ENCODE data around the gene DQX1. TPM values are rescaled to one million over a fixed set of nuclear protein-coding genes. Genes with fewer than 3 reads are reported as not detected.
"Not testable (repeated sequence)": the region's sequence is repeated elsewhere in the genome, so short reads cannot be mapped to it uniquely, and the experiment has no call there.

The DQX1 gene
- total and polyA plus RNA-seq, 9 donors: 0.04 to 1.3 (median 0.20) TPM; not detected in 1

DNA sequence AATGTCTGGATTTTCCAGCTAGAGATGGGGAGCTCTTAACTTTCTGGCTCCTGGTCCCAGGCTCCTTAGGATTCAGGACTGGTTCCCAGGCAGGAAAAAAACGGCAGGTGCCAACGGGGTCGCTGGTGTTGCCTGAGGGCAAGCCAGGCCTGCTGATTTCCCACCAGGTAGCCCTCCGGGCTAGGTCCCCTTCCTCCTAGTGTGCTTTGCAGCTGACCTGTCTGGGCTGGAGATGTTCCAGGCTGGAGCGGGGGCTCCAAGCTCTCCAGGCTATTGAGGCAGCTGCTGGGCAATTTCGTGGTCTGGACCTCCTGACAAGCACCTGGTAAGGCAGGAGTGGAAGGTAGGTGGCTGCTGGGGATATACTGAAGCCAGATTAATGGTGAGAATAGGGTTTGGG is 51.5 kb downstream of the DQX1 start:
- H3K36me3 ChIP-seq (ENCODE audit: control insufficient read depth, insufficient read depth, low read length): peaks cover 38% of the 10 kb centered on the region
- no peaks in the 10 kb centered on the region for H3K27me3 ChIP-seq (ENCODE audit: control insufficient read depth, insufficient read depth, low read length)
- H3K9me3 ChIP-seq (replicated peaks; ENCODE audit: control insufficient read depth, low read depth, low read length): no peaks in the 10 kb centered on the region
- DNase-seq: no peak
- no peak overlapping the region for H3K4me3 ChIP-seq (ENCODE audit: low read length)
- WGBS (ENCODE audit: insufficient coverage): 91% methylated on average over 6 of the region's 6 CpGs
- H3K27ac ChIP-seq (ENCODE audit: low read length): no peak overlapping the region
- H3K4me1 ChIP-seq (ENCODE audit: control insufficient read depth, insufficient read depth, low read length): peaks cover 11% of the 10 kb centered on the region

DNA sequence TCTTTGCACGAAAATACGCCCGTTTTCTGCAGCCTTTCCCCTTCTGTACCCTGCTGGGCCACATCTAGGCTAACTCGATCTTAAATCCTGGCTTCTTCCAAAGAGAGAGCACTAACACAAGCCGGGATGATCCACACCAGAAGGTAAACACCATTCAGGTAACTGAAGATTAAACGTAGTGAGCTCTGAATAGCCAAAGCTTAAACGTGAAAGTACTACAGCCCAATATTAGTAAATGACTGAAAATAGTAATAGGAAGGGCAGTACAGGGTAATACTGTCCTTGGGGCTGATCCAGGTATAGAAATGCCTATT is 53.1 kb downstream of the DQX1 start:
- H3K36me3 ChIP-seq (ENCODE audit: control insufficient read depth, insufficient read depth, low read length): peaks cover 34% of the 10 kb centered on the region
- peak overlapping the region; percentile 86 for H3K27ac ChIP-seq (ENCODE audit: low read length)
- no peak for DNase-seq
- WGBS (ENCODE audit: insufficient coverage): 0% methylated on average over 3 of the region's 7 CpGs
- peaks cover 11% of the 10 kb centered on the region for H3K4me1 ChIP-seq (ENCODE audit: control insufficient read depth, insufficient read depth, low read length)
- peak overlapping the region; percentile 51 for H3K4me3 ChIP-seq (ENCODE audit: low read length)
- H3K27me3 ChIP-seq (ENCODE audit: control insufficient read depth, insufficient read depth, low read length): no peaks in the 10 kb centered on the region
- H3K9me3 ChIP-seq (replicated peaks; ENCODE audit: control insufficient read depth, low read depth, low read length): no peaks in the 10 kb centered on the region

- Histone ChIP-seq H3K27me3 (ENCODE audit: control insufficient read depth, insufficient read depth, low read length) (no peaks in the 10 kb centered on the region), H3K4me1 (ENCODE audit: control insufficient read depth, insufficient read depth, low read length) (peaks cover 11% of the 10 kb centered on the region), H3K9me3 (replicated peaks; ENCODE audit: control insufficient read depth, low read depth, low read length) (no peaks in the 10 kb centered on the region), H3K27ac (ENCODE audit: low read length) (peak within 1 kb of the TSS; percentile 86), H3K4me3 (ENCODE audit: low read length) (peak within 1 kb of the TSS; percentile 51), H3K36me3 (ENCODE audit: control insufficient read depth, insufficient read depth, low read length) (peaks cover 29% of the 10 kb centered on the region)
- peak; percentile 98 for DNase-seq
- 0% methylated on average over 62 of the region's 66 CpGs for WGBS (ENCODE audit: insufficient coverage)
These were observed 53.7 kb downstream of the DQX1 start, which contains the start of gene MRPL53 for GRCh38 chr2:74472086-74472944. TSS of gene MRPL53 (minus strand) at chr2:74472680. CDS start at chr2:74472660, 20 bp downstream.

- DNase-seq: no peak
- Histone ChIP-seq H3K27ac (ENCODE audit: low read length) (peak overlapping the region; percentile 86), H3K4me1 (ENCODE audit: control insufficient read depth, insufficient read depth, low read length) (peaks cover 11% of the 10 kb centered on the region)
These were observed 54.5 kb downstream of the DQX1 start for GRCh38 chr2:74471332-74472065.

DNA sequence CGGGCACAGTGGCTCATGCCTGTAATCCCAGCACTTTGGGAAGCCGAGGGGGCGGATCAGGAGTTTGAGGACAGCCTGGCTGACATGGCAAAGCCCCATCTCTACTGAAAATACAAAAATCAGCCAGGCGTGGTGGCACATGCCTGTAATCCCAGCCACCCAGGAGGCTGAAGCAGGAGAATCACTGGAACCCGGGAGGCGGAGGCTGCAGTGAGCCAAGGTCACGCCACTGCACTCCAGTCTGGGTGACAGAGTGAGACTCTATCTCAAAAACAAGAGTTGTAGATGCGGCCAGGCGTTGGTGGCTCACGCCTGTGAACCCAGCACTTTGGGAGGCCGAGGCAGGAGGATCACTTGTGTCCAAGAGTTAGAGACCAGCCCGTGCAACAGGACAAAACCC is 55.3 kb downstream of the DQX1 start:
- H3K4me3 ChIP-seq (ENCODE audit: low read length); H3K27me3 ChIP-seq (ENCODE audit: control insufficient read depth, insufficient read depth, low read length); H3K9me3 ChIP-seq (replicated peaks; ENCODE audit: control insufficient read depth, low read depth, low read length); DNase-seq; H3K27ac ChIP-seq (ENCODE audit: low read length): not testable (repeated sequence)
- 95% methylated on average over 4 of the region's 12 CpGs for WGBS (ENCODE audit: insufficient coverage)
- Histone ChIP-seq H3K4me1 (ENCODE audit: control insufficient read depth, insufficient read depth, low read length) (peaks cover 11% of the 10 kb centered on the region), H3K36me3 (ENCODE audit: control insufficient read depth, insufficient read depth, low read length) (peaks cover 17% of the 10 kb centered on the region)

More at GRCh38 chr2:74471332-74472065, 54.5 kb downstream of the DQX1 start:
- WGBS (ENCODE audit: insufficient coverage): 45% methylated on average over 4 of the region's 16 CpGs
- peaks cover 22% of the 10 kb centered on the region for H3K36me3 ChIP-seq (ENCODE audit: control insufficient read depth, insufficient read depth, low read length)
- peak overlapping the region; percentile 51 for H3K4me3 ChIP-seq (ENCODE audit: low read length)
- no peaks in the 10 kb centered on the region for H3K27me3 ChIP-seq (ENCODE audit: control insufficient read depth, insufficient read depth, low read length)
- H3K9me3 ChIP-seq (replicated peaks; ENCODE audit: control insufficient read depth, low read depth, low read length): no peaks in the 10 kb centered on the region

Other genes with a start within 250 kb of the DQX1 start
- 2.2 TPM for gene SLC4A5, start 182.8 kb downstream of the DQX1 start, total RNA-seq
- gene SLC4A5, start 182.8 kb downstream of the DQX1 start, polyA plus RNA-seq (ENCODE audit: insufficient read depth in 1 of 8, insufficient read length in 8 of 8, low replicate concordance in 1 of 8): 1 to 10 TPM; 1.2 to 2.2 (median 1.6) TPM
- gene DCTN1, start 145.9 kb downstream of the DQX1 start, total RNA-seq: 56.6 TPM
- 100 to 1,000 TPM in 7 of 8 donors, 10 to 100 TPM in 1; 96.4 to 129 (median 108) TPM for gene DCTN1, start 145.9 kb downstream of the DQX1 start, polyA plus RNA-seq (ENCODE audit: insufficient read depth in 1 of 8, insufficient read length in 8 of 8, low replicate concordance in 1 of 8)
- gene C2orf81, start 104.6 kb downstream of the DQX1 start, total RNA-seq: 1.4 TPM
- gene C2orf81, start 104.6 kb downstream of the DQX1 start, polyA plus RNA-seq (ENCODE audit: insufficient read depth in 1 of 8, insufficient read length in 8 of 8, low replicate concordance in 1 of 8): 1 to 10 TPM; 2.2 to 3.6 (median 2.7) TPM
- 7.5 TPM for gene WDR54, start 104.5 kb downstream of the DQX1 start, total RNA-seq
- 10 to 100 TPM in 7 of 8 donors, 1 to 10 TPM in 1; 8.8 to 15.8 (median 12.0) TPM for gene WDR54, start 104.5 kb downstream of the DQX1 start, polyA plus RNA-seq (ENCODE audit: insufficient read depth in 1 of 8, insufficient read length in 8 of 8, low replicate concordance in 1 of 8)
- gene RTKN, start 84.3 kb downstream of the DQX1 start, total RNA-seq: 46.1 TPM
- 10 to 100 TPM; 35.4 to 58.5 (median 49.4) TPM for gene RTKN, start 84.3 kb downstream of the DQX1 start, polyA plus RNA-seq (ENCODE audit: insufficient read depth in 1 of 8, insufficient read length in 8 of 8, low replicate concordance in 1 of 8)
- 21.1 TPM for gene INO80B, start 71.1 kb downstream of the DQX1 start, total RNA-seq
- gene INO80B, start 71.1 kb downstream of the DQX1 start, polyA plus RNA-seq (ENCODE audit: insufficient read depth in 1 of 8, insufficient read length in 8 of 8, low replicate concordance in 1 of 8): 10 to 100 TPM; 15.9 to 26.5 (median 21.5) TPM
- gene WBP1, start 67.8 kb downstream of the DQX1 start, total RNA-seq: 44.3 TPM
- 10 to 100 TPM; 56.0 to 74.9 (median 66.8) TPM for gene WBP1, start 67.8 kb downstream of the DQX1 start, polyA plus RNA-seq (ENCODE audit: insufficient read depth in 1 of 8, insufficient read length in 8 of 8, low replicate concordance in 1 of 8)
- gene MOGS, start 60.8 kb downstream of the DQX1 start, total RNA-seq: 32.0 TPM
- gene MOGS, start 60.8 kb downstream of the DQX1 start, polyA plus RNA-seq (ENCODE audit: insufficient read depth in 1 of 8, insufficient read length in 8 of 8, low replicate concordance in 1 of 8): 10 to 100 TPM; 33.8 to 41.3 (median 36.8) TPM
- 81.1 TPM for gene MRPL53, start 53.6 kb downstream of the DQX1 start, total RNA-seq
- 10 to 100 TPM; 52.5 to 87.9 (median 78.8) TPM for gene MRPL53, start 53.6 kb downstream of the DQX1 start, polyA plus RNA-seq (ENCODE audit: insufficient read depth in 1 of 8, insufficient read length in 8 of 8, low replicate concordance in 1 of 8)
- gene CCDC142, start 43.2 kb downstream of the DQX1 start, total RNA-seq: 12.3 TPM
- 10 to 100 TPM in 1 of 8 donors, 1 to 10 TPM in 7; 7.0 to 10.2 (median 8.3) TPM for gene CCDC142, start 43.2 kb downstream of the DQX1 start, polyA plus RNA-seq (ENCODE audit: insufficient read depth in 1 of 8, insufficient read length in 8 of 8, low replicate concordance in 1 of 8)
- 12.2 TPM for gene TTC31, start 43.1 kb downstream of the DQX1 start, total RNA-seq
- gene TTC31, start 43.1 kb downstream of the DQX1 start, polyA plus RNA-seq (ENCODE audit: insufficient read depth in 1 of 8, insufficient read length in 8 of 8, low replicate concordance in 1 of 8): 10 to 100 TPM; 17.5 to 25.7 (median 19.9) TPM
- gene LBX2, start 26.6 kb downstream of the DQX1 start, total RNA-seq: 0.66 TPM
- 1 to 10 TPM in 3 of 8 donors, under 1 TPM in 5; 0.33 to 3.0 (median 0.89) TPM for gene LBX2, start 26.6 kb downstream of the DQX1 start, polyA plus RNA-seq (ENCODE audit: insufficient read depth in 1 of 8, insufficient read length in 8 of 8, low replicate concordance in 1 of 8)
- 11.4 TPM for gene PCGF1, start 18.5 kb downstream of the DQX1 start, total RNA-seq
- 10 to 100 TPM; 11.6 to 16.3 (median 13.2) TPM for gene PCGF1, start 18.5 kb downstream of the DQX1 start, polyA plus RNA-seq (ENCODE audit: insufficient read depth in 1 of 8, insufficient read length in 8 of 8, low replicate concordance in 1 of 8)
- gene TLX2, start 11.8 kb downstream of the DQX1 start, total RNA-seq: not detected
- under 1 TPM in 1 of 8 donors, not detected in 7; 0.14 TPM for gene TLX2, start 11.8 kb downstream of the DQX1 start, polyA plus RNA-seq (ENCODE audit: insufficient read depth in 1 of 8, insufficient read length in 8 of 8, low replicate concordance in 1 of 8)
- gene AUP1, start 3.5 kb upstream of the DQX1 start, total RNA-seq: 58.5 TPM
- 10 to 100 TPM; 59.5 to 84.9 (median 66.6) TPM for gene AUP1, start 3.5 kb upstream of the DQX1 start, polyA plus RNA-seq (ENCODE audit: insufficient read depth in 1 of 8, insufficient read length in 8 of 8, low replicate concordance in 1 of 8)
- gene HTRA2, start 3.7 kb upstream of the DQX1 start, total RNA-seq: 33.0 TPM
- 10 to 100 TPM; 26.1 to 32.6 (median 28.8) TPM for gene HTRA2, start 3.7 kb upstream of the DQX1 start, polyA plus RNA-seq (ENCODE audit: insufficient read depth in 1 of 8, insufficient read length in 8 of 8, low replicate concordance in 1 of 8)
- 6.1 TPM for gene LOXL3, start 27.7 kb upstream of the DQX1 start, total RNA-seq
- 10 to 100 TPM in 1 of 8 donors, 1 to 10 TPM in 7; 6.2 to 10.8 (median 7.1) TPM for gene LOXL3, start 27.7 kb upstream of the DQX1 start, polyA plus RNA-seq (ENCODE audit: insufficient read depth in 1 of 8, insufficient read length in 8 of 8, low replicate concordance in 1 of 8)
- gene DOK1, start 28.5 kb upstream of the DQX1 start, total RNA-seq: 6.4 TPM
- gene DOK1, start 28.5 kb upstream of the DQX1 start, polyA plus RNA-seq (ENCODE audit: insufficient read depth in 1 of 8, insufficient read length in 8 of 8, low replicate concordance in 1 of 8): 1 to 10 TPM; 6.6 to 8.7 (median 7.0) TPM
- gene M1AP, start 122.1 kb upstream of the DQX1 start, total RNA-seq: 0.18 TPM
- under 1 TPM in 6 of 8 donors, not detected in 2; 0.06 to 0.34 (median 0.14) TPM for gene M1AP, start 122.1 kb upstream of the DQX1 start, polyA plus RNA-seq (ENCODE audit: insufficient read depth in 1 of 8, insufficient read length in 8 of 8, low replicate concordance in 1 of 8)
- 2.8 TPM for gene SEMA4F, start 128.0 kb upstream of the DQX1 start, total RNA-seq
- 1 to 10 TPM; 2.1 to 4.6 (median 3.6) TPM for gene SEMA4F, start 128.0 kb upstream of the DQX1 start, polyA plus RNA-seq (ENCODE audit: insufficient read depth in 1 of 8, insufficient read length in 8 of 8, low replicate concordance in 1 of 8)